PC-9 (cell line): Measurements from ENCODE around the gene AHRR. TPM values are rescaled to one million over a fixed set of nuclear protein-coding genes. Genes with fewer than 3 reads are reported as not detected.

ENCODE experiments used
- BruUV-seq: library from RNA; stranded (reverse); fragments of 400-500 nt; replicated peaks from 2 replicates; lab custom pipeline; 2021; lab: Mats Ljungman, UMichigan
- CTCF ChIA-PET: fragments of 300-600 bp; sonication (Branson Sonifier 250); formaldehyde crosslinking; loops from one replicate; lab custom pipeline; 2022; ENCODE audit warnings: antibody characterized with exemption; lab: Charles Lee
- POLR2A ChIA-PET: fragments of 300-600 bp; sonication (Branson Sonifier 250); formaldehyde crosslinking; loops from one replicate; lab custom pipeline; 2022; ENCODE audit warnings: antibody characterized with exemption; ENCODE audit not compliant: unreplicated experiment; lab: Charles Lee
- DNase-seq, 2 experiments: peaks; one replicate each; pipeline versions ENCODE4 v3.0.0 to v3.0.0-alpha.2; 2015 to 2022; ENCODE audit warnings: mixed read lengths in 1 of 2
- H2AFZ ChIP-seq: fragments of 200-600 bp; sonication (generic); 2 replicates; pipeline ENCODE4 v1.8.1; 2017; ENCODE audit warnings: antibody characterized with exemption
- H3F3A ChIP-seq: fragments of 200-600 bp; sonication (generic); 2 replicates; pipeline ENCODE4 v1.8.1; 2017; ENCODE audit warnings: antibody characterized with exemption, mild to moderate bottlenecking, low read depth; ENCODE audit not compliant: insufficient read depth
- H3K27ac ChIP-seq: fragments of 200-600 bp; sonication (generic); 2 replicates; pipeline ENCODE4 v1.6.1; 2016; ENCODE audit warnings: mixed run types
- H3K27me3 ChIP-seq: fragments of 200-600 bp; sonication (generic); 2 replicates; pipeline ENCODE4 v1.6.1; 2016; ENCODE audit warnings: low read depth, mixed run types; ENCODE audit not compliant: insufficient read depth
- H3K36me3 ChIP-seq: fragments of 200-600 bp; sonication (generic); 2 replicates; pipeline ENCODE4 v1.6.1; 2016; ENCODE audit warnings: low read depth, mixed run types
- H3K4me1 ChIP-seq: fragments of 200-600 bp; sonication (generic); replicated peaks from 2 replicates; pipeline ENCODE4 v1.6.1; 2016; ENCODE audit warnings: mixed run types; ENCODE audit not compliant: insufficient read depth
- H3K4me2 ChIP-seq: fragments of 200-600 bp; sonication (generic); 2 replicates; pipeline ENCODE4 v1.6.1; 2017; ENCODE audit warnings: mixed run types
- H3K4me3 ChIP-seq: fragments of 200-600 bp; sonication (generic); 2 replicates; pipeline ENCODE4 v1.6.1; 2016; ENCODE audit warnings: mixed run types
- H3K79me2 ChIP-seq: fragments of 200-600 bp; sonication (generic); 2 replicates; pipeline ENCODE4 v1.6.1; 2017; ENCODE audit warnings: low read depth, mixed run types
- H3K9me2 ChIP-seq: fragments of 200-600 bp; sonication (generic); 2 replicates; pipeline ENCODE4 v1.8.1; 2017; ENCODE audit warnings: mild to moderate bottlenecking; ENCODE audit not compliant: insufficient read depth
- H3K9me3 ChIP-seq: fragments of 200-600 bp; sonication (generic); 2 replicates; pipeline ENCODE4 v1.8.1; 2016; ENCODE audit warnings: low read depth; ENCODE audit not compliant: insufficient read depth
- H4K20me1 ChIP-seq: fragments of 200-600 bp; sonication (generic); 2 replicates; pipeline ENCODE4 v1.8.1; 2017; ENCODE audit not compliant: insufficient read depth
- EZH2 ChIP-seq: fragments of 200-600 bp; sonication (generic); IDR thresholded peaks from 2 replicates; pipeline ENCODE4 v1.8.0; 2017; ENCODE audit warnings: antibody characterized with exemption, low read depth
- intact Hi-C: fragments of 100-400 bp; cut with micrococcal nuclease; formaldehyde crosslinking; loops from one replicate; pipeline ENCODE4 v1.10.0; 2022; ENCODE audit not compliant: unreplicated experiment
- total RNA-seq: library from RNA; stranded (reverse); gene quantifications from 2 replicates; pipeline ENCODE4 v1.2.3, GENCODE V29; 2021
- TF ChIP-seq, protein P1 (sequence below): fragments of 200-600 bp; sonication (generic); conservative IDR thresholded peaks from 2 replicates; pipeline ENCODE4 v1.6.1; 2017; ENCODE audit warnings: mixed run types, antibody characterized with exemption, mild to moderate bottlenecking, moderate library complexity

AHRR gene
- total RNA-seq, 1 experiment from 2014 or later: 7.2 TPM

DNA sequence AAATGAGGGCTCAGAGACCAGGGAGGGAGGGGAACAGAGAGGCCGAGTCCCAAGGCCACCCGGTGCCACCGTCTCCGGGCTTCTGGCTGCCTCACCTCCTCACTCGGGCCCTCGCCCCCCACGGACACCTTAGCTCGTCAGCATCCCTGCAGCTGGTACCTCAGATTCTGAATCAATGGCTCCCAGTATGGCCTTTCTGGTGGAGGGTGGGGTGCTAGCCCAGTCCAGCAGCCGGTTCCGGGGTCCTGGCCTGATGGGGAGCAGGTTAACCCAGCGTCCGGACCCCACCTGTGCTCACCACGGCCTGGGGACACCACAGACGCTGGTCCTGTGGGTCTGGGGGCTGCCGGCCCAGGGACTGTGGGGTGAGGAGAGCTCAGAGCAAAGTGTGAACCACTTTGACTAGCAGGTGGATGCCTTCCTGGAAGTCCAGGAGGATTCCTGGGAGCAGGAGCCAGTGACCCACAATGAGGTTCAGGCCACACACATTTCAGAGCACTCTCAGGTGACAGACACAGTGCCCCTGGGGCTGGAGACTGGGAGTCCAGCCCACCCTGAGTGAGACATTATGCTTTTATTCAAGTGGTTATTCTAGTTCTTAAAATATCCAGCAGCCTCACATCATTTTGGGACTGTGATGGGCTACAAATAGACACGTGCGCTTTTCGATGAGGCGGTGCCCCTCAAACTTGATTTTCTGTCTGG lies 53.3 kb downstream of the AHRR start:
- H4K20me1 ChIP-seq: peaks cover 18% of the 10 kb centered on the region
- no peaks in the 10 kb centered on the region for H3K9me2 ChIP-seq
- no peak for DNase-seq
- no peaks in the 10 kb centered on the region for H3K27me3 ChIP-seq
- CTCF ChIA-PET: no interaction called here
- H3F3A ChIP-seq: no peaks in the 10 kb centered on the region
- H3K79me2 ChIP-seq: no peaks in the 10 kb centered on the region
- no TSS peak for BruUV-seq
- H3K9me3 ChIP-seq: no peaks in the 10 kb centered on the region
- H3K36me3 ChIP-seq: no peaks in the 10 kb centered on the region
- no peak overlapping the region for H3K4me2 ChIP-seq
- no peak overlapping the region for H3K4me3 ChIP-seq
- H3K27ac ChIP-seq: no peak overlapping the region
- POLR2A ChIA-PET: interaction anchor here (0.6 kb wide), 2 partner anchors 8 to 756 kb away, joined by 3 read pairs; no protein-coding TSS in a partner anchor
- TF ChIP-seq, protein P1, sequence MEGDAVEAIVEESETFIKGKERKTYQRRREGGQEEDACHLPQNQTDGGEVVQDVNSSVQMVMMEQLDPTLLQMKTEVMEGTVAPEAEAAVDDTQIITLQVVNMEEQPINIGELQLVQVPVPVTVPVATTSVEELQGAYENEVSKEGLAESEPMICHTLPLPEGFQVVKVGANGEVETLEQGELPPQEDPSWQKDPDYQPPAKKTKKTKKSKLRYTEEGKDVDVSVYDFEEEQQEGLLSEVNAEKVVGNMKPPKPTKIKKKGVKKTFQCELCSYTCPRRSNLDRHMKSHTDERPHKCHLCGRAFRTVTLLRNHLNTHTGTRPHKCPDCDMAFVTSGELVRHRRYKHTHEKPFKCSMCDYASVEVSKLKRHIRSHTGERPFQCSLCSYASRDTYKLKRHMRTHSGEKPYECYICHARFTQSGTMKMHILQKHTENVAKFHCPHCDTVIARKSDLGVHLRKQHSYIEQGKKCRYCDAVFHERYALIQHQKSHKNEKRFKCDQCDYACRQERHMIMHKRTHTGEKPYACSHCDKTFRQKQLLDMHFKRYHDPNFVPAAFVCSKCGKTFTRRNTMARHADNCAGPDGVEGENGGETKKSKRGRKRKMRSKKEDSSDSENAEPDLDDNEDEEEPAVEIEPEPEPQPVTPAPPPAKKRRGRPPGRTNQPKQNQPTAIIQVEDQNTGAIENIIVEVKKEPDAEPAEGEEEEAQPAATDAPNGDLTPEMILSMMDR: no peak
- TF ChIP-seq EZH2: no peak
- H3K4me1 ChIP-seq: no peaks in the 10 kb centered on the region
- intact Hi-C loops: no loop called here
- H2AFZ ChIP-seq: no peak overlapping the region

DNA sequence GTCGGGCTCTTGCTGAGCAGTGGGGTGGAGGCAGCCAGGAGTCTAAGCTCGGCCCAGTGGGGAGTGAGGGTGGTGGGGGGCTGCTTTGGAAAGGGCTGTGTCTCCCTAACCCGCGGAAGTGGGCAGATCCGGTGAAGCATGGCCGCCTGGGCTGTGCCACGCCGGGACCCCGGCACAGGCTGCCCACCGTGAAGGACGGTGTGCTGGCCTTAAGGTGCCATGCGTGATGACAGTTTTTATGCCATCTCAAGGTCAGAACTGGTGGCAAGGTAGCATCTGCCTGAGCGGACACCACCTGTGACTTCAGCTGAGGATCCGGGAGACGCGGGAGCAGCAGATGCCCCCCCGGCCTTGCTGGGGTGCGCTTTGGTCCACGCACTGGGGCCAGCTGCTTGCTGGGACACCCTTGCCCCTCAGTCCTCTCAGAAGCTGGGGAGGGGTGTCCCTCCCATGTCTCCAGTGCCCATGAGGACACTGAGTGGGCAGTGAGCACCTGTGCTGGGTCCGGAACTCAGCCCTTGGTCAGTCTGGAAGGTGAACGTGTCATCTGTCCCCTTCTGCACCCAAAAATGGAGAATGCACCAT lies 53.9 kb downstream of the AHRR start:
- TF ChIP-seq, protein P1: no peak
- TF ChIP-seq EZH2: no peak
- ChIA-PET CTCF (no interaction called here), POLR2A (no interaction called here)
- BruUV-seq: no TSS peak
- H3K9me2 ChIP-seq: no peaks in the 10 kb centered on the region
- intact Hi-C loops: no loop called here
- H3K27ac ChIP-seq: no peak overlapping the region
- H3K9me3 ChIP-seq: no peaks in the 10 kb centered on the region
- no peak for DNase-seq
- no peaks in the 10 kb centered on the region for H3K36me3 ChIP-seq
- H2AFZ ChIP-seq: no peak overlapping the region
- no peaks in the 10 kb centered on the region for H3F3A ChIP-seq
- H3K27me3 ChIP-seq: no peaks in the 10 kb centered on the region
- H3K4me2 ChIP-seq: no peak overlapping the region
- peaks cover 18% of the 10 kb centered on the region for H4K20me1 ChIP-seq
- no peaks in the 10 kb centered on the region for H3K4me1 ChIP-seq
- H3K79me2 ChIP-seq: no peaks in the 10 kb centered on the region
- no peak overlapping the region for H3K4me3 ChIP-seq

DNA sequence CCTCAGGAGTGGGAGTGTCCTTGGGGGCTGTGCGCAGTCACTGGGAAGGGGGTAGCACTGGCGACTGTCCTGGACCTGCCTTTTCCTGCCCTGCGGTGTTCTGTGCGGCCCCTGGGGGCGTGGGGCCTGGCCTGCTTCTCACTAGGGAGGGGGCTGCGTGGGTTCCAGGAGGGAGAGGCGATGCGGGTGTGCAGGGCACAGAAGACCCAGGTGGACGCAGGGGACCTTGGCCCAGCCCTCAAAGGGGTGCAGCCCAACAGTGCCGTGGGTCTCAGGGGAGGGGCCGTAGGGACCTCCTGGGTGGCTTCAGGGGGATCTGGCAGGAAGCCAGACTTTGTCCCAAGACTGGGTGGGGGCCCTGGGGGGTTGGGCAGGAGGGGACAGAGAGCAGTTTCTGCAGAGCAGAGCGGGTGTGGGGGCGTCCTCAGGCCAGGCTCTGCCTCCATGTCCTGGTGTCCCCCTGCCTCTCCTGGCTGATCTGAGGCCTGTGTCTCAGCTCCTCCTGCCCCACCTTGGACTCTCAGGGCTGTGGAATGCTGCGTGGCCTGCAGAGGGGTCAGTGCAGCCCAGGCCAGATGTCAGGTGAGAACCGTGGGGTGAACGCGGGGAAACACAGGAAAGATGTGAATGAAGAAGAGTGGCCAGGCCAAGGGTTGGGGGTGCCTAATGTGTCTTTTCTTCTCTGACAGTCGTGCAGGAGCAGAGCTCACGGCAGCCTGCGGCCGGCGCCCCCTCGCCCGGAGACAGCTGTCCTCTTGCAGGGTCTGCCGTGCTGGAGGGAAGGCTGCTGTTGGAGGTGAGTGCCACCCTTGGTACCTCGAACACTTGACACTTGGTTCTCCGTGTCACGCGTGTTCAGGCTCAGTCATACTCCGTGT lies 54.6 kb downstream of the AHRR start:
- no peak for DNase-seq
- H3K9me3 ChIP-seq: no peaks in the 10 kb centered on the region
- peaks cover 16% of the 10 kb centered on the region for H4K20me1 ChIP-seq
- no peaks in the 10 kb centered on the region for H3K9me2 ChIP-seq
- H3K4me1 ChIP-seq: no peaks in the 10 kb centered on the region
- no peaks in the 10 kb centered on the region for H3F3A ChIP-seq
- H3K79me2 ChIP-seq: no peaks in the 10 kb centered on the region
- ChIA-PET CTCF (no interaction called here), POLR2A (no interaction called here)
- H3K4me3 ChIP-seq: no peak overlapping the region
- no peaks in the 10 kb centered on the region for H3K36me3 ChIP-seq
- H2AFZ ChIP-seq: no peak overlapping the region
- no peaks in the 10 kb centered on the region for H3K27me3 ChIP-seq
- no peak overlapping the region for H3K4me2 ChIP-seq
- TF ChIP-seq, protein P1: no peak
- no peak for TF ChIP-seq EZH2
- intact Hi-C loops: no loop called here
- BruUV-seq: no TSS peak
- no peak overlapping the region for H3K27ac ChIP-seq
